SIG-M5 treated with dmso at 0.1 percent for 504 hours (cell line): ENCODE results near the gene CUTC.
A peak's percentile ranks its signal among the peaks of the same experiment; 100 is the strongest.
"Not testable (repeated sequence)": the region's sequence is repeated elsewhere in the genome, so short reads cannot be mapped to it uniquely, and the experiment has no call there.

Experiments used
- DNase-seq: peaks from one replicate; lab custom pipeline; 2025; ENCODE audit not compliant: unreplicated experiment; lab: John Stamatoyannopoulos, UW

The CUTC gene, protein sequence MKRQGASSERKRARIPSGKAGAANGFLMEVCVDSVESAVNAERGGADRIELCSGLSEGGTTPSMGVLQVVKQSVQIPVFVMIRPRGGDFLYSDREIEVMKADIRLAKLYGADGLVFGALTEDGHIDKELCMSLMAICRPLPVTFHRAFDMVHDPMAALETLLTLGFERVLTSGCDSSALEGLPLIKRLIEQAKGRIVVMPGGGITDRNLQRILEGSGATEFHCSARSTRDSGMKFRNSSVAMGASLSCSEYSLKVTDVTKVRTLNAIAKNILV

GRCh38 chr10:99732033-99732842 lies at the start of gene CUTC, which contains the start of gene COX15:
TSS of gene CUTC (plus strand) at chr10:99732234. CDS start at chr10:99732349, 115 bp downstream.
TSS of gene COX15 (minus strand) at chr10:99732127. CDS start at chr10:99732049, 78 bp downstream.
- DNase-seq = peak; percentile 91

DNA sequence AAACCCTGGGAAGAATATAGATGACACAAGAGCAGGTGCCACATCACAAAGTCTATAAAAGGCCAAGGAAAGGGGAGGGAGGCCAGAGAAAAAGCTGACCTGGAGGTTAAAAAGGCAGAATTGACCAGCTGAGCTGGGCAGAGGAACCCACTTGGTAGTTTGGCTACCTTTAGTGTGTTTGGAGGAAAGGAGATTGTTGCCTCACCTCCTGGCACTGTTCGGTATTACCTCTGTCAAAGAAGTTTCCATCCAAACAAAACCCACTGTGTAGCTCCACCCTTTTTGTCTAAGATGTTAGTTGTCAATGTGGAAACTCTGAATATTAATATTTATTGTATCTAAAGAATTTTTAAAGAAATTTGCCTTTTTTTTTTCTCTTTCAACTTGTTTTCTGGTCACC lies 49.3 kb upstream of the CUTC start:
- peak; percentile 4 for DNase-seq

- peak; percentile 88 for DNase-seq
These were observed 46.5 kb upstream of the CUTC start for GRCh38 chr10:99685597-99685967.

DNA sequence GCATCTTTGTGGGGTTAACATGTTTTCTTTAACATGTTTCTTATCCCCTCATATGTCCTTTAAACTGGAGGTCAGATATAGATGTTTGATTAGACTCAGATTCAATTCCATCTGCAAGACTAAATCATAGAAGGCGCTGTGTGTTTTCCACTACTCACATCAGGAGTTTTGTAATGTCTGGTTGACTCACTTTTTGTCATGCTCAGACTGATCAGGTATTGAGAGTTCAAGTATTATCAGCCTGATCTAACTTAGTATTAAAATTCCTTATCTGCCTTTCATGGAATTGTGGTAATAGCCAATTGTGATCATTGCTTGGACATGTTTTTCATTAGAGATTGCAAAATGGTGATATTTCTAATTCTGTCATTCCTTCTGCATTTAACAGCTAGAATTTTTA lies 42.6 kb upstream of the CUTC start:
- no peak for DNase-seq

- DNase-seq = no peak
These were observed 38.0 kb upstream of the CUTC start for GRCh38 chr10:99693933-99694583.

- DNase-seq = no peak
These were observed 36.3 kb upstream of the CUTC start for GRCh38 chr10:99695761-99696160.

- DNase-seq = no peak
These were observed 33.4 kb upstream of the CUTC start for GRCh38 chr10:99698504-99699080.

GRCh38 chr10:99700649-99701048 lies 31.4 kb upstream of the CUTC start:
- no peak for DNase-seq

DNA sequence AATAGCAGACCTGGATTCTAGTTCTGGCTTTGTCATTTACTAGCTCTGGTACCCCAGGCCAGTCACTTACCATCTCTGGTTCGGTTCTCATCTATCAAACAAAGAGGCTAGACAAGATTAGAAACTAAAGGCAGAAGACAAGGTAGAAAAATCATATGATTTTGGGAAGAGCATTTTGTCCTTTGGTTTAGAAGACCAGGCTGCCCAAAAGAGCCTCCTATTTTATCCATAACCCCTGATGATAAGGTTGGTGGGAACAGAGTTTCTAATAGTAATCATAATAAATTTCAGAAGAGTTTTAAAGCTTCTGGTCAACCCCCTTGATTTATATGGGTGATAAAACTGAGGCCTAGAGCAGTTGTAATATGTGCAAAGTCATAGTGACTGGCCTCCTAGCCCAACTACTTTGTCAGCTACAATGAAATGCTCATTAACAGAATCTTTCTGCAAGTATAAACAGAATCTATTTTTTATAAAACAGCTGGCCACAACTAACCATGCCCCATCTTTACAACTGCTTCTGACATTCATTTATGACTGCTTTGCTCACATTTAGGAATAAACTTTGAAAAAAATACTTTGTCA lies 23.5 kb upstream of the CUTC start:
- DNase-seq = no peak

GRCh38 chr10:99709480-99710229 lies 22.4 kb upstream of the CUTC start:
- no peak for DNase-seq

GRCh38 chr10:99711129-99711719 lies 20.8 kb upstream of the CUTC start:
- peak; percentile 37 for DNase-seq

- no peak for DNase-seq
These were observed 17.6 kb upstream of the CUTC start for GRCh38 chr10:99714446-99714845.

DNA sequence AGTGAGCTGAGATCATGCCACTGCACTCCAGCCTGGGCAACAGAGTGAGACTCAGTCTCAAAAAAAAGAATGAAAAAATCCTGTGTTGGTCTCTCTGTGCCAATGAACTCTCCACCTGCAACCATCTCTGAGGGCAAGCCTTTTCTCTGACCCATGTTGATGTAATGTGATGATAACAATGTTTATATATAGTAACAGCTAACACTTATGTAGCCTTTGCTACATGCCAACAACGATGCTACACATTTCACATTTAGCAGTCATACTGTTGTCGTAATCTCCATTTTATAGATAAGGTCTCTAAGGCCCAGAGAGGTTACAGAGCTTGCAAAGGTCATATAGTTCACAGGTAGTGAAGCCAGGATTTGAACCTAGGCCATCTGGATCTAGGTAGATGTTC lies 11.6 kb upstream of the CUTC start:
- no peak for DNase-seq

DNA sequence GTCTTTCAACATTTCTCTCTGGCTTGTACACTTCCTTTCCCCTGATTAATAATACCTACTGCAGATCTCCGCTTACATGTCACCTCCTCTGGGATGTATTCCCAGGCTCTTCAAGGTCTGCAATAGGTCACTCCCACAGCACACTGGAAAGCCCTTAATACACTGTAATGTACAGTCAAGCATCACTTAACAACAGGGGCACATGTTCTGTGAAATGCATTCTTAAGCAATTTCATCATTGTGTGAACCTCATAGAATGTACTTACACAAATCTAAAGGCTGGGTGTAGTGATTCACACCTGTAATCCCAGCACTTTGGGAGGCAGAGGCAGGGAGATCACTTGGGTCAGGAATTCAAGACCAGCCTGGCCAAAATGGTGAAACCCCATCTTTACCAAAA lies 2.0 kb upstream of the CUTC start:
- no peak for DNase-seq

DNA sequence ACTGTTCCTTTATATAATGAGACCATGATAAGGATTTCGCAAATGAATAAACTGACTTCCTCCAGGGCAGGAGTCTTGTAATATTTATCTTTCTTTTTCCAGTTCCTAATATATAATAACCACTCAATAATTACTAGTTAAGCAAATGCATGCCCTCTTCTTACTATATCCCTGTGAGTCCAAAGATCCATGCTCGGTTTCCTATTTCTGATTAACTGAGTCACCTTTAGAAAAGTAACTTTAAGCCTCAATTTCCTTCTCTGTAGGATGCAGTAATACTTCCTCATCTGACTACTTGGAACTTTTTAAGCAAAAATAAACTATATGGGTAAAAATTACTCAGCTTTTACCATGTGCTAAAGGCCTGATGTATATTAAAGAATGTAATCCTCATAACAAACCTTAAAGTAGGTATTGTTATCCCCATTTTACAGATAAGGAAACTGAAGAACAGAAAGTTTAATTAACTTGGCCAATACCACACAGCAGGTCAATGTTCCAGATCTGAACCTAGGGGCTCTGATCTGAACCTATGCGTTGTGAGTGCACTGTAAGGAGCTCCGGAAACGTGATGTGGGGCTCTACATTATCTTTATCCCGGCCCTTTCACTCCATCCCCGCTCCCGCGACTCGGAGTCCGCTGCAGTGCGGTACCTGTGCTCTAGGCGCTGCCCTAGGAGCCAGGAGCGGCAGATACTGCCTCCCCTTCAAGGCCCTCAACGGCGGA lies 565 bp upstream of the CUTC start:
- no peak for DNase-seq

DNA sequence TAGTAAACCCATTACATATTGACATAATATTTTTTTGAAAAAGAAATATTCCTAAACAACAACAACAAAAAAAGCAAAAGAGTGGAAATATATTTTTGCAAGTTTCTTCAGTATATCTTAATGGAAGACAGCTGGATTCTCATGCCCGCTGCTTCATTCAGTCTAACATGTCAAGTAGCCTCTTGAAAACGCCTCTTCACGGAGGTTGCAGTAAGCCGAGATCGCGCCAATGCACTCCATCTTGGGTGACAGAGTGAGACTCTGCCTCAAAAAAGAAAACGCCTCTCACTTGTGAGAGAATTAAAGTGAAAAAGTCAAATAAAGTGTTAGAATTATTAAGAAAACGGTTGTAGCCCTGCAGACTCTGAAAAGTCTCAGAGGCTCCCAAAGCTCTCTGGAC lies 1.3 kb downstream of the CUTC start:
- DNase-seq = no peak

DNA sequence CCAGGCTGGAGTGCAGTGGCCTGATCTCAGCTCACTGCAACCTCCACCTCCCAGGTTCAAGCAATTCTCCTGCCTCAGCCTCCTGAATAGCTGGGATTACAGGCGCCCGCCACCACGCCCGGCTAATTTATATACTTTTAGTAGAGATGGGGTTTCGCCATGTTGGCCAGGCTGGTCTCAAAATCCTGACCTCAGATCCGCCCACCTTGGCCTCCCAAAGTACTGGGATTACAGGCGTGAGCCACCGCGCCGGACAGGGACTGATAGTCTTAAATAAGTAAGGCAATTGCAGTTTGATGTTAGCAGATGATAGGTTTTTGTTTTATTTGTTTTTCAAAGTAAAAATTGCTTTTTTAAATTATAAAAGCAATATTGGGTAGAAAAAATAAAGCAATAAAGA lies 2.1 kb downstream of the CUTC start:
- not testable (repeated sequence) for DNase-seq

- no peak for DNase-seq
These were observed 8.2 kb downstream of the CUTC start for GRCh38 chr10:99740260-99740659.

DNA sequence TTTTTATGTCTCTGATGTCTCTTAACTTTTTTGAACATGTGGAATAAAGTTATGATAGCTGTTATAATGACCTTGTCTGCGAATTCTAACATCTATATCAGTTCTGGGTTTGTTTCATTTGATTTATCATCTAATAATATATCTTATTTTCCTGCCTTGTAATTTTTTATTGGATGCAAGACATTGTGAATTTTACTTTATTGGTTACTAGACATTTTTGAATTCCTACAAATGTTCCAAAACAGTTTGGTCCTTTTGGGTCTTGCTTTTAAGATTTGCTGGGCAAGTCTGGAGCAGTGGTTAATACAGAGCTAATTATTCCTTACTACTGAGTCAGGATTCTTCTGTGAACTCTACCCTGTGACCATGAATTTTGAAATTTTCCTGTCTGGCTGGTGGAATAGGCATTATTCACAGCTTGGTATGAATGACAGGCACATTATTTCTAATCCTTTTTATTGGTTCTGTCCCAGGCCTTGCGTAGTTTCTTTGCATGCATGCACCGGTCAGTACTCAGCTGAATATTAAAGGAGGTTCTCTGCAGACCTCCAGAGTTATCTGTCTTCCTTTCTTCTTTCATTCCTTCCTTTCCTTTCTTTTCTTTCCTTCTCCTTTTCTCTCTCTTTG lies 9.0 kb downstream of the CUTC start:
- DNase-seq = no peak
